Forelimb muscle (tissue), 1 donor: Measurements from ENCODE around the gene EDNRA. TPM values are rescaled to one million over a fixed set of nuclear protein-coding genes. Genes with fewer than 3 reads are reported as not detected.

Source experiments
- DNase-seq: peaks from one replicate; pipeline ENCODE4 v3.0.0-alpha.2; 2013; ENCODE audit warnings: low read depth
- polyA plus RNA-seq: library from polyadenylated mRNA; unstranded; fragments of 120-200 nt; gene quantifications from one replicate; pipeline ENCODE4 v1.2.1, GENCODE V29; 2013; ENCODE audit not compliant: insufficient read length

EDNRA gene
- polyA plus RNA-seq, 1 donor = 23.4 TPM

GRCh38 chr4:147498031-147498660 lies 17.2 kb downstream of the EDNRA start:
- no peak for DNase-seq

GRCh38 chr4:147508346-147508745 lies 27.4 kb downstream of the EDNRA start:
- no peak for DNase-seq

GRCh38 chr4:147509386-147509785 lies 28.5 kb downstream of the EDNRA start:
- DNase-seq = no peak

- no peak for DNase-seq
These were observed 30.2 kb downstream of the EDNRA start for GRCh38 chr4:147510962-147511668.

GRCh38 chr4:147513091-147513490 lies 32.2 kb downstream of the EDNRA start:
- no peak for DNase-seq

- DNase-seq = no peak
These were observed 33.1 kb downstream of the EDNRA start for GRCh38 chr4:147513952-147514351.

- DNase-seq = no peak
These were observed 34.5 kb downstream of the EDNRA start for GRCh38 chr4:147515220-147515936.

- DNase-seq = no peak
These were observed 35.2 kb downstream of the EDNRA start for GRCh38 chr4:147516133-147516532.

- DNase-seq = no peak
These were observed 37.2 kb downstream of the EDNRA start for GRCh38 chr4:147518086-147518485.

GRCh38 chr4:147518846-147519767 lies 38.2 kb downstream of the EDNRA start:
- no peak for DNase-seq

GRCh38 chr4:147524601-147525000 lies 43.7 kb downstream of the EDNRA start:
- DNase-seq = no peak

- no peak for DNase-seq
These were observed 44.8 kb downstream of the EDNRA start for GRCh38 chr4:147525494-147526271.

- no peak for DNase-seq
These were observed 45.4 kb downstream of the EDNRA start for GRCh38 chr4:147526272-147526654.

- DNase-seq = no peak
These were observed 47.2 kb downstream of the EDNRA start for GRCh38 chr4:147528054-147528453.

GRCh38 chr4:147530134-147530533 lies 49.2 kb downstream of the EDNRA start:
- DNase-seq = no peak

- no peak for DNase-seq
These were observed 49.8 kb downstream of the EDNRA start for GRCh38 chr4:147530723-147531122.

GRCh38 chr4:147532896-147533295 lies 52.0 kb downstream of the EDNRA start:
- DNase-seq = no peak

- DNase-seq = no peak
These were observed 52.4 kb downstream of the EDNRA start for GRCh38 chr4:147533331-147533730.

GRCh38 chr4:147535124-147535523 lies 54.2 kb downstream of the EDNRA start:
- no peak for DNase-seq

GRCh38 chr4:147538711-147539110 lies 57.8 kb downstream of the EDNRA start:
- DNase-seq = no peak

- DNase-seq = no peak
These were observed 59.1 kb downstream of the EDNRA start for GRCh38 chr4:147539959-147540358.
